Stimulated activated CD8-positive, alpha-beta memory T cell treated with anti-CD3 and anti-CD28 coated beads, Interleukin-7, amount 100 ng/mL, for 48 hours (primary cell): ENCODE data around the gene SLC26A8.
"Not testable (repeated sequence)": the region's sequence is repeated elsewhere in the genome, so short reads cannot be mapped to it uniquely, and the experiment has no call there.

ENCODE experiments used
- DNase-seq, 2 donors: peaks; one replicate each; pipeline ENCODE4 v3.0.0-alpha.2; 2020; ENCODE audit warnings: low read depth in 1 of 2; ENCODE audit errors: extremely low read depth in 1 of 2

The SLC26A8 gene

DNA sequence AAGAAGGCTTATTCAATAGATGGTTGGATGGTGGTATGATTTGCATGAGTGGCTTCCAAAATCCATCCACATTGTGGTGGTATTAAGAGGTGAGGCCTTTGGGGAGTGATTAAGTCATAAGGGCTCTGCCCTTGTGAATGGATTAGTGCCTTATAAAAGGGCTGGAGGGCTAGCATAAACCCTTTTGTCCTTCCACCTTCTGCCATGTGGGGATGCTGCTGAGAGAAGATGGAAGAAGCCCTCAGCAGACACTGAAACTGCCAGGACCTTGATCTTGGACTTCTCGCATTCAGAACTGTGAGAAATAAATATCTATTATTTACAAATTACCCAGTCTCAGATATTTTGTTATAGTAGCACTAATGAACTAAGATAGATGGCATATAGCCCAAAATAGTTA is 75.7 kb downstream of the SLC26A8 start:
- no peak for DNase-seq

DNA sequence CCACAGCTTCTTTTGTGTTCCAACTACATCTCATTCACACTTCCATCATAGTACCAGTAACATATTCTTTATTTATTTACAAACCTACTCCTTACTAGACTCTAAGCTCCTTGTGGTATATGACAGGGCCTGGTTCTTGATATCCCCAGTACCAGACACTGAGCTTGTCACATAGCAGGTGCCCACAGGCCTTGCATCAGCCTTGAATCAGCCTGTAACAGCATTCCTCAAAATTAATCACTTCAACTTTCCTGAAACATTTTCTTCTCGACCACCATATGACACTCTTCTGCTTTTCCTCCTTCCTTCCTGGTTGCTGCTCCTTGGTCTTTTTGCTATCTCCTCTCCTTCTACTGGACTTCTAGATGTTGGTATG is 78.8 kb downstream of the SLC26A8 start:
- no peak for DNase-seq

DNA sequence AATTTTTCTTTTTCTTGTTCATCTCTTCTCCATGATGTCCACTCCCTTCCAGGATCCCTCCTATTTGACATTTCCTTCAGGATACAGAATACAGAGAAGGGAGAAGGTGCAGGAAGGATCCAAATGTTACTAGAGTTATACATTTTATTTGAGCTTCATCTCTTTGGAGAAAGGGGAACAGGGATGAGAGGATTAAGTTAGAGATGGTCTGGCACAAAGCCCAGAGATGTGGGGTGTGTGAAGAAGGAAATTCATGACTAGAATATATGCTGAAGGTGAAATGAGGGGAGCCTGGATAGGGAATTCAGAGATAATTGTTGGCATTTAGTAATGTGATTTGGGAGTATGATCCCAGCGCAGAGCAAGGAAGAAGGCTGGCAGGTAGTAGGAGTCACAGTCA is 81.1 kb downstream of the SLC26A8 start:
- DNase-seq = no peak

DNA sequence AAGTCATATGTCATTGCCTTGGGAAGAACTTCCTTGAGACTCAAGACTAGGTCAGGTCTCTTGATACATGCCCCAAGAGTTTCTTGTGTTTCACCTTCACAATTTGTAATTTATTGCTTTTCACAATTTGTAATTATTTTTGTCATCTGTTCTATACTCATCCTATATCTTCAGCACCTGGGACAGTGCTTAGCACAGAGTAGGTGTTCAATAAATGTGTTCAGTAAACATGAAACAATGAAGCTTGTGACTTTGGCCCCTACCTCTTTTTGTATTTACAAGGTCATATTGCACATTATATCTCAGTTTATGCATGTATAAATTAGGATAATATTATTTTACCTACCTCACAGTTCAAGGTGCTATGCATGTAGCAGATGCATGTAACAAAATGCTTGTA is 82.1 kb downstream of the SLC26A8 start:
- no peak for DNase-seq

DNA sequence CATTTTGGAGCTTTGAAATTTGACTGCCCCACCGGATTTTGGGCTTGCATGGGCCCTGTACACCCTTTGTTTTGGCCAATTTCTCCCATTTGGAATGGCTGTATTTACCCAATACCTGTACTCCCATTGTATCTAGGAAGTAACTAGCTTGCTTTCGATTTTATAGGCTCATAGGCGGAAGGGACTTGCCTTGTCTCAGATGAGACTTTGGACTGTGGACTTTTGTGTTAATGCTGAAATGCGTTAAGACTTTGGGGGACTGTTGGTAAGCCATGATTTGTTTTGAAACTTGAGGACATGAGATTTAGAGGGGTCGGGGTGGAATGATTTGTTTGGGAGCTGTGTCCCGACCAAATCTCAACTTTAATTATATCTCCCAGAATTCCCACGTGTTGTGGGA is 83.3 kb downstream of the SLC26A8 start:
- not testable (repeated sequence) for DNase-seq

DNA sequence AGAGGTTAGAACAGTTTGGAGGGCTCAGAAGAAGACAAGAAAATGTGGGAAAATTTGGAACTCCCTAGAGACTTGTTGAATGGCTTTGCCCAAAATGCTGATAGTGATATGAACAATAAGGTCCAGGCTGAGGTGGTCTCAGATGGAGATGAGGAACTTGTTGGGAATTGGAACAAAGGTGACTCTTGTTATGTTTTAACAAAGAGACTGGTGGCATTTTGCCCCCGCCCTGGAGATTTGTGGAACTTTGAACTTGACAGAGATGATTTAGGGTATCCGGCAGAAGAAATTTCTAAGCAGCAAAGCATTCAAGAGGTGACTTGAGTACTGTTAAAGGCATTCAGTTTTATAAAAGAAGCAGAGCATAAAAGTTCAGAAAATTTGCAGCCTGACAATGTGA is 84.4 kb downstream of the SLC26A8 start:
- not testable (repeated sequence) for DNase-seq

DNA sequence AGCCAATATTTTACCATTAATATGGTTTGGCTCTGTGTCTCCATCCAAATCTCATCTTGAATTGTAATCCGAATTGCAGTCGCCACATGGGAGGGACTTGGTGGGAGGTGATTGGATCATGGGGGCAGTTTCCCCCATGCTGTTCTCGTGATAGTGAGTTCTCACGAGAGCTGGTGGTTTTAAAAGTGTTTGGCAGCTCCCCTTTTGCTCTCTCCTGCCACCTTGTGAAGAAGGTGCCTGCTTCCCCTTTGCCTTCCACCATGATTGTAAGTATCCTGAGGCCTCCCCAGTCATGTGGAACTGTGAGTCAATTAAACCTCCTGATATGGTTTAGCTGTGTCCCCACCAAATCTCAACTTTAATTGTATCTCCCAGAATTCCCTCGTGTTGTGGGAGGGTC is 85.2 kb downstream of the SLC26A8 start:
- DNase-seq = not testable (repeated sequence)

DNA sequence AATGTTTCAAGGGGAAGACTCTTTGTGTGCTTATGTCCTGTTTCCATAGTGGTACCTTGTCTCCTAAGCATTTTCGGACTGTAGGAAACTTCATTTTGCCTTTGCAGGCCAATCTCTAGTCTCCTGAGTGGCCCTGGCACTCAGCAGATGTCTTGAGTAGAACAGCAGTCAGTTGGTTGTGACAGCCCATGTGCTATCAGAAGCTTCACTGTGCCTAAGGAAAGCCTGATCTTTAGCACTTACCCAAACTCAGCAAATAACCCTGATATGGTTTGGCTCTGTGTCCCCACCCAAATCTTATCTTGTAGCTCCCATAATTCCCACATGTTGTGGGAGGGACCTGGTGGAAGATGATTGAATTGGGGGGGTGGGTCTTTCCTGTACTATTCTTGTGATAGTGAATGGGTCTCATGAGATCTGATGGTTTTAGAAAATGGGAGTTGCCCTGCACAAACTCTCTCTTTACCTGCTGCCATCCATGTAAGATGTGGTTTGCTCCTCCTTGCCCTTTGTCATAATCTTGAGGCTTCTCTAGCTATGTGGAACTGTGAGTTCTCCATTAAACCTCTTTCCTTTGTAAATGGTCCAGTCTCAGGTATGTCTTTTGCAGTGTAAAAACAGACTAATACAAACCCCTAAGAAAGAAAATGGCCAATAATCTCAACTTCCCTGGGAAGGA is 87.6 kb downstream of the SLC26A8 start:
- DNase-seq = no peak

DNA sequence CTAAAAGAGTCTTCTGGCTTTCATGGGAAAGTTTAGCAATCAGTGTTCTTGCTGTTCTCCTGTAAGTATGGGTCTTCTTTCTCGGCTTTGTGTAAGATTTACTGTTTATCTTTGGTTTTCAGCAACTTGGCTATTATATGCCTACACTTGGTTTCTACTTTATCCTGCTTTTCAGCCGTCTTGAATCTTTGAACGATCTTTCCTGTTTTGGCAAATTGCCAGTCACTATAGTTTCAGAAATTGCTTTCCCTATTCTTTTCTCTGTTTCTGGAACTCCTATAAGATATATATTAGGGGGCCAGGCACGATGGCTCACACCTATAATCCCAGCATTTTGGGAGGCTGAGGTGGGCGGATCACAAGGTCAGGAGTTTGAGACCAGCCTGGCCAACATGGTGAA is 89.0 kb downstream of the SLC26A8 start:
- DNase-seq = no peak

DNA sequence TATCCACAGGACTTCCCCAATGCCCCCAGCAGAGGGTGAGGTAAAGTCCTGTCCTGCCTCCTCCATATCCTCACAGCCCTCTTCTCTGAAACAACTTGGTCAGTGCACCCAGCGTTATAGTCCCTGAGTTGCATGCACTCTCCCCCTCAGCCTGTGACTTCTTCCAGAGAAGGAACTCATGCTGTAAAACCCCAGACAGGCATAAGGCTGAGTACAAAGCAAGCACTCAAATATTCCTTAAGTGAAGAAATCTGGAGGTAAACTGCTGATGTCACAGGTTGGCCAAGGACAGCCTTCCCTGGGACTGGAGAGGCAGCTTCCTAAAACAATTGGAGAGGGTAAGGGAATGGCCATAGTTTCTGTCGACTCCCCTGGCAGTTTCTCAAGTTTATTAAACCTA is 90.6 kb downstream of the SLC26A8 start:
- no peak for DNase-seq

DNA sequence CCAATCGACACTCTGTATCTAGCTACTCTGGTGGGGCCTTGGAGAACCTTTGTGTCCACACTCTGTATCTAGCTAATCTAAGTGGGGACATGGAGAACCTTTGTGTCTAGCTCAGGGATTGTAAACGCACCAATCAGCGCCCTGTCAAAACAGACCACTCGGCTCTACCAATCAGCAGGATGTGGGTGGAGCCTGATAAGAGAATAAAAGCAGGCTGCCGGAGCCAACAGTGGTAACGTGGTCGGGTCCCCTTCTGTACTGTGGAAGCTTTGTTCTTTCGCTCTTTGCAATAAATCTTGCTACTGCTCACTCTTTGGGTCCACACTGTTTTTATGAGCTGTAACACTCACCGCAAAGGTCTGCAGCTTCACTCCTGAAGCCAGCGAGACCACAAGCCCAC is 92.6 kb downstream of the SLC26A8 start:
- DNase-seq = not testable (repeated sequence)

DNA sequence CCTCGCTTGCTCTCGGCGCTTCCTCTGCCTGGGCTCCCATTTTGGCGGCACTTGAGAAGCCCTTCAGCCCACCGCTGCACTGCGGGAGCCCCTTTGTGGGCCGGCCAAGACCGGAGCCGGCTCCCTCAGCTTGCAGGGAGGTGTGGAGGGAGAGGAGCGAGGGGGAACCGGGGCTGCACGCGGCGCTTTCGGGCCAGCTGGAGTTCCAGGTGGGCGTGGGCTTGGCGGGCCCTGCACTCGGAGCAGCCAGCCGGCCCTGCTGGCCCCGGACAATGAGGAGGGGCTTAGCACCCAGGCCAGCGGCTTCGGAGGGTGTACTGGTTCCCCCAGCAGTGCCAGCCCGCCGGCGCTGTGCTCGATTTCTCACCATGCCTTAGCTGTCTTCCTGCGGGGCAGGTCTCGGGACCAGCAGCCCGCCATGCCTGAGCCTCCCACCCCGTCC is 93.3 kb downstream of the SLC26A8 start:
- DNase-seq = no peak

DNA sequence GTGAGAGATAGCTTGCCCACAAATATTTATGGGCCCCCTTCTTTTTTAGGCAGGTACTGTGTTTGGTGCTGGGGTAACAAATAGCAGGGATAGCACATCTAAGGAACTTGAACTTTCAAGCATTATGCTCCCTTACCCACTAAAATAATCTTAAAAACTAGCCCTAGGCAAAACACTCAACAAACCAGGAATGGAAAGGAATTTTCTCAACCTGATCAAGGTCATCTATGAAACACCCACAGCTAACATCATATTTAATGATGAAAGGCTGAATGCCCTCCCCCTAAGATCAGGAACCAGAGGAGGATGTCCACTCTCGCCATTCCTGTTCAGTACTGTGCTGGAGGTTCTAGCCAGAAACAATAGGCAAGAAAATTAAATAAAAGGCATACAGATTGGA is 94.8 kb downstream of the SLC26A8 start:
- no peak for DNase-seq

DNA sequence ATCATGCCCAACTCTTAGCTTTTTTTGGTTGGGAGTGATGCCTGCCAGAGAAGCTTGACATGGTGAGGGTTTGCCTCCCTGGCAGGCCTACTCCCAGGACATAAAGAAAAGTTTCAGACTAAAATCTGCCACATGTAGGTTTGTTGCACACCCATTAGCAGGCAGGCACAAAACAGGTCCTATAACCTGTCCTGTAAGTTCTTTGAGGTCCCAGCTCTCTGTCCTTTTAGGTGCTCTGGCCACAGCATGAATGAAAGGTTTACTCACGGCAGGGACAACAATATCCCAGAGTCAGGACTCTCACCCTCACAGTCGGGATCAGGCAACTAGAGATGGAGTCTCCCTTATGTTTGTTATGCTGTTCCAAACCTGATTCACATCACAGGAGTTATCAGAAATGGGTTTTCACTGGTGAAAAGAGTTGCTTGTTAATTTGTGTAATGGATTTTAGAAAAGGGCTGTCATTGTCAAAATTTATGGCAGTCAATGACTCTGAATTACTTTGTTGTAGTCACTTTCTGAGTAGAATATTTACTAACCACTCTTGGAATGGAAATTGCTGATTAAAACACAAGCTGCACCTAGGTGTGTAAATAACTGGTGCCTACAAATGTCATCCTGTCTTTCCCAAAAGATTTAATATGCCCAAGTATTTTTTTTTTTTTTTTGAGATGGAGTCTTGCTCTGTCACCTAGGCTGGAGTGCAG is 97.8 kb downstream of the SLC26A8 start:
- DNase-seq = no peak

DNA sequence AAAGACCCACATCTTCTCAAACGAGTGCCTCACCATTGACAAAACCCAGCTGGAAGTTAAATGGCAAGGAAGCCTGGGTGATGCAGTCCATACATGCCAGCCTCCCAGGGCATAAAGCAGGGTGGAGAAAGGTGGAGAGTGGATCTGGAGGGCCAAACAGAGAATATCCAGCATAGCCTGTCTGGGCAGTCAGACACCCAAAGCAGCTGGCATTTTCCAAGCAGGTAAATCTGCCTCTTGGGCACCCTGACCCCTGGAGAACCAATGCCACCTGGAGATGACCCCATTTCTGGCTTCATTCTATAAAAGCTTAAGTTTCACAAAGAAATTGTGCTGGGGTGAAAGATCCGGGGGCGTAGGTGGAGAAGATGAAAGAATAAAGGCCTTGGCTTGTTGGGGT is 98.5 kb downstream of the SLC26A8 start:
- no peak for DNase-seq

DNA sequence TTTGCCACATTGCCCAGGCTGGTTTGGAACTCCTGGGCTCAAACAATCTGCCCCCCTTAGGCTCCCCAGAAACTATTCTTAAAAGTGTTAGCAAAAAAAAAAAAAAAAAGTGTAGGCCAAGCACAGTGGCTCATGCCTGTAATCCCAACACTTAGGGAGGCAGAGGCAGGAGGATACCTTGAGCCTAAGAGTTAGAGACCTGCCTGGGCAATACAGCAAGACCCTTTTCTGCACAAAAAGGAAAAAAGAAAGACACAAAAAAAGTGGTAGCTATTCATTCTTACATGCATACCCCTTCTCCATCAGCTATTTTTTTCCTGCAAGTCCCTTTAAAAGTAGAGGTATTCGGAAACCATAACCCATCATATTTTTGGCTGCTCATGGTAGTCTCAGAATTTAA is 100.3 kb downstream of the SLC26A8 start:
- DNase-seq = no peak

DNA sequence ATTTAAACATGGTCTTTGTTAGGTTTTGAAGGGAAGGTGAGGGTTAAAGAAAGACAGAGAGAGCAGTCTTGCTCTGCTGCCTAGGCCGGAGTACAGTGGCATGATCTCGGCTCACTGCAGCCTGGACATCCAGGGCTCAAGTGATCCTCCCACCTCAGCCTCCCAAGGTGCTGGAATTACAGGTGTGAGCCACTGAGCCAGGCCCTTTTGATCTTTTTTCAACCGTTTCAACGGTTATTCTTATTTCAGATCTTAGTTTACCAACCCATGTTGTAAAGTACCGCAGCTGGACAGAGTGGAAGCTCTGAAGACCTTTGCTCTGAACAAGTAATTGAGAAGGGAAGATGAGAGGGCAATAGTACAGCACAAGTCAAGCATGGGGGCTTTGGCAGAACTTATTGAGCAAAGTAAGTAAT is 102.3 kb downstream of the SLC26A8 start:
- no peak for DNase-seq

DNA sequence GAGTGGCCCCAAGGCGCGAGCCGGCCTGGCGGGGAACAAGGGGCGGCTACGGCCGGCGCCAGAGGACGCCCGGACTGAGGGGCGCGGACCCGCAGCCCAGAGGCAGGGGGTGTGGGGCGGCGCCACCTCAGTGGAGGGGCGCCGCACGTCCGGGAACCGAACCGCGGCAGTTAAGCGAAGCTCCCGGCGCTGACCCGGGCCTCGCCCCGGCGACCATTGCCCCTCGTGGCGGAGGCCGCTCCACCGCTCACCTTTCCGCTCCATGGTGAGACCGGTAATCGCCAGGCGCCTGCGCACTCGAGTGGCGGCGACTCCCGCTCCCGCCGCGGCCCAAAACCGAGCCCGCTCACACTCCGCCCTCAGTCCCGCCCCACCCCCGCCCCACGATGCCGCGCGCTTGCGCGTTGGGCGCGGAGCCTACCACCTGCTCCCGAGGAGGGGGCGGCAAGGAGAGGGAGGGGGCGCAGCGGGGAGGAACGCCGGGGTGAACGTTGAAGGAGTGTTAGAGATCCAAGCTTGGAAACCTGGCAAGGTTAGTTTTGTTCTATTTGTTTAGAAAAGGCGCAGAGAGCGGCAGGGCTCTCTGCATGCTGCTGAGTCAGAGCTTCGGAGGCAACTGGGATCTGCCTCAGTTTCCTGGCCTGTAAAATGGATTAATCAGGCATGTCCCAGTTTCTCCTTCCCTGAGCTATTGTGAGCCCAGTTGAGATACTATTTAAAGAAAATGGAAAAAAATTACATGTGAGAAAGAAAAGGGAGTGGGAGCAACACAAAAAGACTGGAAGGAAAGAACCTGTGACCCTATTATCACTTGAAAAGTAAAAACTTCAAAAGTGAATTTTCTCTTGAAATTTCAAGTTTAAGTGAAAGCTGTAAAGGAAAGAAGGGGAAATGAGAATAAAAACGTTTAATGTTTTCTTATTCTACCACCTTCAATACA is 103.4 kb downstream of the SLC26A8 start, which contains the start of gene SRPK1:
TSS of gene SRPK1 (minus strand) at position 306 of the 940 bp plus-strand sequence. CDS start at position 264, 42 bp downstream.
- DNase-seq = peak; percentile 83 to 84

DNA sequence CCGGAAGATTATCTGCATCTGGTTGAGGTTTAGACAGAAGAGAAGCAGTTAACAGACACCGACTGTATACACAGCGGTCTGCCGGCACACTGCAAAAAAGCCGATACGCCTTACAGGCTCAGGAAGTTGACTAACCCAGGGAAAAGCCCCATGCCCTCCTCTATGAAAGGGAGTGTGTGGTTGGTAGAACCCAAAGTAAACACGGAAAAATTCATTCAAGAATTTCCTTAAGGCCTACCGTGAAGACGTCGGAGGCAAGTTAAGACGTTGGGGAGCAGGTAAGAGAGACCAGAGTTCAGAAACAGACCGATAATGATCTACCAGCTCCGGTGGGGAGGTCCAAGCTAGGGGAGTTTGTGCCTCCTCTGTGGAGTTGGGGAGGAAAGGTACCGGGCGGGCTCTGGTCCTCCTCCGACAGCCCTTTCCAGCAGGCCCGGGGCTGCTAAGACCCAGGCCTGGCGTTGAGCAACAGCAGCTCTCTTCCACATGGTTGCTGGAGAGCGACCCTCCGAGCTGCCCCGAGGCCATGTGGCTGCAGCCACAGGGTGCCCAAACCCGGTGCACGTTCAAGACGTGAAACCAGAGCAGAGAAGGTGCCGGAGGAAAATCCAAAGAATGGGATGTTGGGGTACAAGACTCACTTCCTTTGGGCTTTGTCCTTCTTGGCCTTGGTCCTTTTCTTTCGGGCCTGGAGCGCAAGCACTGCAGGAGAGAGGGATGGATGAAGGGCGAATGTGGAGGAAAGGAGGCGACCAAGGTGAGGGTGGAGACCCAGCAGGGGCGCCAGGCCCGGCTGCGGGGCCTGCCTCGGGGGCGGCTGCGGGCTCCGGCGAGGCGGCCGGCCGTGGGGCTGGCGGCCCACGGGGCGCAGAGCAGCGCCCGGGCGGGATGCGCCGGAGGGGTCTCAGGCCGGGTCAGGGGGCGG is 104.4 kb downstream of the SLC26A8 start:
- DNase-seq = peak; percentile 13 to 39

DNA sequence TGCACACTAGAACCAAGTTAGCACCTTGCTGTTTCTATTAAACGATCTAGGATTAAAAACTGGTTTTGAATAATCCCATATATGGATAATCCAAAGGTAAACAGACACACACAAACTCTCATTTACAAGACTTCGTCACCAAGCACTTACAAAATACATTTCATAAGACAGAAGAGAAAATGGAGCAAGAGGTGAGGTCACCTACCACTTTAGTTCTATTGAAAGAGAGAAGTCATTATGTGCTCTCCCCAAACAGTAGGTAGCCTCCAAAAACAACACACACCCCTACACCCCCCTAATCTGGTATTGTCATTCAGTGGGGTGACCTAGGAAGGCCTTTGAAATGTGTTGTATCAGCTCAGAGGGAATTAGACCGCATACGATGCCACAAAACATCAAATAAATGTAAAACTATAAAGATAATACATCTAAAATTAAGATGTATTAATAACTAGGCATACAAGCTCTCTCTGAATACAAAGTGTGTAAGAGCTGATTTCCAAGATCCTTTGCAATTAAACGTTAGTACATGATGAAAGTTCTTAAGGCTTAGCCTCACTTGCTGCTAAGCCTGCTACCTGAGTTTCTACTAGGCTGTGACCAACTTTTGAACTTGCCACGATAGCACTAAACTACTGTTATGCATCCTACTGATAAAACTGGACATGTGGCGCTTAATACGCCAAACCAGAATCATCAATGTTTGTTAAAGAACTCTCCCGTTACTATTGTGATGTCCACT is 105.2 kb downstream of the SLC26A8 start:
- no peak for DNase-seq
